ENCODE data around the gene ANKRD6.

GRCh38 chr6:89479897-89480296, 46.9 kb downstream of the ANKRD6 start:
- no peak for TF ChIP-seq SIN3A (IDR thresholded peaks at IDR 0.05; ENCODE audit: borderline replicate concordance, low read depth, low read length)
- no peak for TF ChIP-seq CTCF (IDR thresholded peaks at IDR 0.05)
- TF ChIP-seq EP300 (IDR thresholded peaks at IDR 0.05; ENCODE audit: borderline replicate concordance in 1 of 2, low read depth in 1 of 2, low read length in 1 of 2): no peak
- no peak for TF ChIP-seq MEF2A (IDR thresholded peaks at IDR 0.05; ENCODE audit: borderline replicate concordance, low read depth)
- no peak for TF ChIP-seq USF1 (IDR thresholded peaks at IDR 0.05; ENCODE audit: borderline replicate concordance, low read depth)
